HG03575 (cell line): Measurements from ENCODE around the gene BCL11A.

Source experiments
- ATAC-seq: cut with Tn5 transposase; IDR thresholded peaks from one replicate; pipeline ENCODE4 v1.9.1; 2021; ENCODE audit not compliant: unreplicated experiment, insufficient number of reproducible peaks, low FRiP score; ENCODE audit errors: extremely low read depth

Gene BCL11A

GRCh38 chr2:60531701-60532133 is 21.7 kb downstream of the BCL11A start:
- no peak for ATAC-seq

GRCh38 chr2:60530660-60531281 is 22.7 kb downstream of the BCL11A start:
- ATAC-seq = no peak

- no peak for ATAC-seq
Measured at GRCh38 chr2:60529785-60530627, 23.4 kb downstream of the BCL11A start.

- no peak for ATAC-seq
Measured at GRCh38 chr2:60529136-60529784, 24.2 kb downstream of the BCL11A start.

- no peak for ATAC-seq
Measured at GRCh38 chr2:60528281-60529020, 25.0 kb downstream of the BCL11A start.

GRCh38 chr2:60527762-60528161 is 25.7 kb downstream of the BCL11A start:
- ATAC-seq = no peak

- ATAC-seq = no peak
Measured at GRCh38 chr2:60526623-60527022, 26.8 kb downstream of the BCL11A start.

GRCh38 chr2:60525899-60526298 is 27.6 kb downstream of the BCL11A start:
- no peak for ATAC-seq

GRCh38 chr2:60524874-60525273 is 28.6 kb downstream of the BCL11A start:
- ATAC-seq = no peak

- no peak for ATAC-seq
Measured at GRCh38 chr2:60523963-60524362, 29.5 kb downstream of the BCL11A start.

GRCh38 chr2:60522462-60522861 is 31.0 kb downstream of the BCL11A start:
- no peak for ATAC-seq

- ATAC-seq = no peak
Measured at GRCh38 chr2:60521626-60522025, 31.8 kb downstream of the BCL11A start.

GRCh38 chr2:60520917-60521539 is 32.4 kb downstream of the BCL11A start:
- no peak for ATAC-seq

GRCh38 chr2:60520151-60520876 is 33.1 kb downstream of the BCL11A start:
- no peak for ATAC-seq

GRCh38 chr2:60519231-60519863 is 34.1 kb downstream of the BCL11A start:
- no peak for ATAC-seq

- no peak for ATAC-seq
Measured at GRCh38 chr2:60518567-60518966, 34.9 kb downstream of the BCL11A start.

GRCh38 chr2:60517446-60517845 is 36.0 kb downstream of the BCL11A start:
- no peak for ATAC-seq

- no peak for ATAC-seq
Measured at GRCh38 chr2:60516826-60517225, 36.6 kb downstream of the BCL11A start.
